ENCODE measurements around the gene FNDC8.
"Not testable (repeated sequence)": the region's sequence is repeated elsewhere in the genome, so short reads cannot be mapped to it uniquely, and the experiment has no call there.

Gene FNDC8

DNA sequence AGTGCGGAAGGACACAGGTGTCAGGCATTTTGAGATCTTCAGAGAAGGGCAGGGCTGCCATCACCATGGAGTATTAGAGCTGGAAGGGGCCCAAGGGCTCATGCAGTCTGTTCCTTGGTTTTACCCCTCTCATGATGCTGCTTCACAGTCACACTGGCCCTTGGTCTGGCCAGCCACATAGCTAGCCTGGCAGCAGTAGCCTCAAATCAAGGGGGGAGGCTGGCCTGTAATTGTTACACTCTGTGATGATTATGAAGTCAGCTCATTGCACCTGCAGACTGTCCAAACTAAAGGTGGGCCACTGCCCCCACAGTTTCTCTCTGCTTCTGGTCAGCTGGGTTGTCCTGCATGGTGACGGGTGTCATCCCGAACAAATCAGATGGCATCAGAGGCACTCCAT, at the start of gene FNDC8:
Gene FNDC8, plus strand, starts transcription at position 301 of the 400 bp plus-strand sequence. Its CDS starts 79 bp downstream, at position 380.
- no peak for DNase-seq

DNA sequence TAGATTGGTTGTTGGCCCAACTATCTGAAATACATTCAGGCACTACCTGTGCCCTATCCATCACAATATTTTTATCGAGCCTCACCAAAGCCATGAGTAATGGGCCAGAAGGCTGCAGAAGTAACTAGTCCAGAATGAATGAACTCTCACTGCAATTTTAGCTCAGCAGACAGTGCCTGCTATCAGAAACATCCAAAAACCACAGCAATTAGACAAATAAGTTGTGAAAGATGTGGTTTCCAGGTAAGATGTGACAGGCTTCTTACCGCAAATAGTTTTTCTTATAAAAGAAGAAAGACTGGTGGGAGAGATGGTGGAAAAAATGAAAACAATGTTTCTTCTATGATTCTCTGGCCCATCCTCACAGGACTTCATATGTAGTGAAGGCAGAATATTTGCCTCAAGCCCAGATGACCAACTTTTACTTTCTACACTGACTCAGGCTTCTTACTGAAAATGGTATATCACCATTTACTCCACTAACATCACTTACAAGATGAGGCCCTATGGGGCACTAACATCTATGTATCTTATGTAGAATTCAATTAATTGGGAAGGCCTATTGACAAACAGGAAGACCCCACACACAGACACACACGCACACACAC, 48.1 kb upstream of the FNDC8 start:
- DNase-seq, result no peak

DNA sequence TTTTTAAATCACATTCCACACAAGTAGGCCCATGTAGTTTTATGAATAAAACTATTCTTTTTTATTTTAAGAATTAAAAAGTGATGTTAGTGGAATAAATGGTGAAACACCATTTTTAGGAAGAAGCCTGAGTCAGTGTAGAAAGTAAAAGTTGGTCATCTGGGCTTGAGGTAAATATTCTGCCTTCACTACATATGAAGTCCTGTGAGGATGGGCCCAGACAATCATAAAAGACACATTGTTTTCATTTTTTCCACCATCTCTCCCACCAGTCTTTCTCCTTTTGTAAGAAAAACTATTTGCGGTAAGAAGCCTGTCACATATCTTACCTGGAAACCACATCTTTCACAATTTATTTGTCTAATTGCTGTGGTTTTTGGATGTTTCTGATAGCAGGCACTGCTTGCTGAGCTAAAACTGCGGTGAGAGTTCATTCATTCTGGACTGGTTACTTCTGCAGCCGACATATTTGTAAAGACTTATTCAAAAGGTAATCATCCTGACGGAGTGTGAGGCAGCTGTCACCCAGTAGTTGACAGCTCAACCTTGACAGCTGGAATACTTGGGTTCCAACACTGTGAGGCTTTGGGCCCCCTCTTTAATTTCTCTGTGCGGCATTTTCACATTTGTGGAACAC, 47.3 kb upstream of the FNDC8 start:
- no peak for DNase-seq

DNA sequence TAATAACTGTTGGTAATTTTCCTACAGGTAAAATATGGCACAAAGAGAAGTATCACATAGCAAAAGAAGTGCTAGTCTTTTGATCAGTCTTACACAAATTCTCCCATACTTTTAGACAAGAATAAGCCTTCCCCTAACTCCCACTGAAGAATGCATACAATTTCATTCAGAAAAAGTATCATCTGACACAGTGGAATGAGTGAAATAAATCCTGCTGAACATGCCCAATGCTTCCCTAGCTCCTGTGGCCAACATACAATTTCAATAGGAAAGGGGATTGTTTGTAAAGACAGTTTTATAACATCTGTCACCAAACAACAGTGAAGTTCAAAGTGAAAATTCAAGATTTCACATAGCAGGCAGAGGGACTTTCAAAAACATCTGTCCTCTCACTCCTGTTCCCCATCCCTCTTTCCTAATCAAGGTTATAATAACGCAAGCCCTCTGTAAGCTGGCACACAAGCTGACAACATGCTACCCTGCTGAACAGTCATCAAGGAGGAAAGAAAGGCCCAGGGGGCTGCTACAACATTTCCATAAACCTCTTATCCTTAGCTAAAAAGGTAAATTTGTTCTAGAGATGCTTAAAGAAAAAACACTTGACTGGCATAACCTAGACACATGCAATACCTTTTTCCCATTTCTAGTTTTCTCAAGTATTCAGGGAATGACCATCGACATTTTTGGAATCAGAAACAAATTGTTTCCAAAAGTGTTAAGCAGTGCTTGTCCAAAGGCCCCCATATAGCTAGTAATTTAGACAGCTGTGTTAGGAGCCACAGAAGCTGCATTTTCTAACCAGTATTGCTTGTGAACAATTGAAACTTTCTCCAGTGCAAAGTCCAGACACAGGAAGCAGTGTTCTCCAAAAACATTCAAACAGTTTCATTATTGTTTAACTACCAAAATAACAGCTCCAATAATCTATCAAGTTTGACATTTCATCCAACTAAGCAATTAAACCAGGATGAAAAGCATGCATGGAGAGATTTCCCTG, 46.4 kb upstream of the FNDC8 start:
- DNase-seq, result no peak

- DNase-seq, result no peak
These were observed 44.5 kb upstream of the FNDC8 start for GRCh38 chr17:35076874-35077273.

GRCh38 chr17:35079547-35080423, 41.6 kb upstream of the FNDC8 start:
- no peak for DNase-seq

- no peak for DNase-seq
These were observed 40.9 kb upstream of the FNDC8 start for GRCh38 chr17:35080536-35080935.

DNA sequence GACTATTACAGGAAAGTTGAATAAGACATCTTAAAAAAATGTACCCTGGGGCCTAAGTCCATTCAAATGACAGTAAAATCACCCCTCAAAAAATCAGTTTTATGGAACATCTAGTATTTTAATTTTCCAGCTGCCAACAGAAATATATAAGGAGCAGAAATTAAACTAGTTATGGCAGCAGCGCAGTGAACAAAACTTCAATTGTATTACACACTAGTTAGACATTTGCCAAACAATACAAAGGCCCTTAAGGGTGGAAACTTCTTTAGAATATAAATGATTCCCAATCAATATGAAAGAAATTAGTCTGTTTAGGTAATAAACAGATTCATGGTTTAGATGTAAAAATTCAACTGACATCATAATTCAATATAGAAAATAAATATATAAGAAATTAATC, 39.8 kb upstream of the FNDC8 start:
- DNase-seq, result no peak

- peak; percentile 93 for DNase-seq
These were observed 39.2 kb upstream of the FNDC8 start for GRCh38 chr17:35082073-35082657.

- DNase-seq, result no peak
These were observed 38.3 kb upstream of the FNDC8 start for GRCh38 chr17:35083071-35083470.

DNA sequence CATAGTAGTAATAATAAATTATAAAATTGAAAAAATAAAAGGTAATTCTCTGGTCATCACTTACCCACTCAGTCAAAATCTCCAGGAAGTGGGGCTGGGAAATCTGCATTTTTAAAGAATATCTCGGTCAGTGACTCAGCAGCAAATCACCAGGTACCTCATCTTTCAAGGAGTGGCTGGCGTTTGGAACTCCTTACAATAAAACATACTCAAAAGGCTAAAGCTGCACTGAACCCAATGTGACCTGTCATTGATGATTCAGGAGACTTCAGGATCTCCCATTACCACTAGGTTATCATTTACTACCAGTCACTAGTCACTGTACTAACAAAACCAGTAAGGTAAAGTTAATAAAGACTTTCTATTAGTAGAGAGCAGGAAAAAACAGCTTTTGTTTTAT, 36.4 kb upstream of the FNDC8 start:
- peak; percentile 72 for DNase-seq

GRCh38 chr17:35086164-35086563, 35.3 kb upstream of the FNDC8 start:
- no peak for DNase-seq

- no peak for DNase-seq
These were observed 34.4 kb upstream of the FNDC8 start for GRCh38 chr17:35086931-35087573.

GRCh38 chr17:35087731-35088355, 33.6 kb upstream of the FNDC8 start:
- DNase-seq, result peak; percentile 3

DNA sequence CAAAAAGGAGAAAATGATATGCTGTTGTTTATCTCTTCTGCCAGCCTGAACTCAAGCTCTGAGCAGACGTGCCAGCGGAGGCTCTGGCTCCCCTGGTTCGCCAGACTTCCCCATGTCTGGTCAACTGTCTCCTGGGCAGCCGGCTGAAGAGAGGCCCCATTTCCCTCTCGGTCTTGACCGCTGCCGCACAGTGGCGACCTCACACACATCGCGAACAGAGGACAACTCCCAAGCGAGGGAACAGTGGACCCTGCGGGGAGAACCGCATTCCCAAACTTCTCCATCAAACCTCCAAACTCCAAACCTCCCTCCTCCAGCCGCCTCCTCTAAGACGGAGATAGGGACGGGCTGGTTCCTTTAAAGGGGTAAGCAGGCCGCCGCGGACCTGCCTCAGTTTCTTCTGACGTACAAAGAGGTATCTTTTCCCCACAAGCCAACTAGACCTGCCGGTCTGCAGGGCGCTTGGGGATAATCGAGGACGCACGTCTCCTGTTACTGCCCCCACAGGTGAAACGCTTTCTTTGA, 33.0 kb upstream of the FNDC8 start:
- peak; percentile 13 for DNase-seq

GRCh38 chr17:35088881-35089585, 32.4 kb upstream of the FNDC8 start:
- peak; percentile 83 for DNase-seq

DNA sequence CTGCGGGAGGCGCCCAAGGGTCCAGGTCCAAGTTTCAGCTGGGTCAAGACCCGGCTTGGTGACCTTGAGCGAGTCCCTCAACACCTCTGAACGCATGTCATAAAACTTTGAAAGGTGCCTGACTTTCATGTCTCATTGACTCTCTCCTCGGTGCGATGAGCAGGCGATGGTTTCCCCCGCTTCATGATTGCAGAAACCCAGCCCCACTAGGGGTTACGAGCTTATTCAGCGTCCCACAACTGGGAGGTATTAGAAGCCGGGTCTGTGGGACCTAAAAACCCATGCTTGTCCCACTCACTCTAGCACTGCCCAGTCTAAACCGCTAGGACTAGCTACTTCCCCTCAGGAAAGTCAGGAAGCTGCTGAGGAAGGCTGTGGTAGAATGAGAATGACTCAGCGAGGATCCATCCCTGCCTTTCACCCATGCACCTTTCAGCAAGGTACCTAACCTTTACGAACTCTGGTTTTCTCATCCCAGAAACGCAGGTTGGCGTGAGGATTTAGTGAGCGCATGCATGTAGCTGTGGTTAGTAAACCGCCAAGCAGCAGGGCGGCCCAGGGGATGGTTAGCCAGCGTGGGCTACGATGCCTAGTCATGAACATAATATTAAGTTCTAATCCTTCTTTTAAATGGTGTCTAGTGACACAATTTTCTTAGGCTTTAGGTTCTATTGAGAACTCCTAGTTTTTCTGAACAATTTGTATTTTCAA, 31.7 kb upstream of the FNDC8 start:
- DNase-seq, result peak; percentile 52

DNA sequence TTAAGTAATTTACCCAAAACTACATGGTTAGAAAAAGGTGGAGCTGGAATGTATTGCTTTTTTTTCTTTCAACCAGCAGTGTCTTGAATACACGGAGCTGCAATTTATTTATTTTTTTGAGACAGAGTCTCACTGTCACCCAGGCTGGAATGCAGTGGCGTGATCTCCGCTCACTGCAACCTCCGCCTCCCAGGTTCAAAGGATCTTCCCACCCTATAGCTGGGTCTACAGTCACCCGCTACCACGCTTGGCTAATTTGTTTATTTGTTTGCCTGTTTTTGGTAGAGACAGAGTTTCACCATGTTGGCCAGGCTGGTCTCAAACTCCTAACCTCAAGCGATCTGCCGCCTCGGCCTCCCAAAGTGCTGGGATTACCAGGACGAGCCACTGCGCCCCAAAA, 30.7 kb upstream of the FNDC8 start:
- DNase-seq, result not testable (repeated sequence)

GRCh38 chr17:35094902-35095301, 26.5 kb upstream of the FNDC8 start:
- DNase-seq, result peak; percentile 82

DNA sequence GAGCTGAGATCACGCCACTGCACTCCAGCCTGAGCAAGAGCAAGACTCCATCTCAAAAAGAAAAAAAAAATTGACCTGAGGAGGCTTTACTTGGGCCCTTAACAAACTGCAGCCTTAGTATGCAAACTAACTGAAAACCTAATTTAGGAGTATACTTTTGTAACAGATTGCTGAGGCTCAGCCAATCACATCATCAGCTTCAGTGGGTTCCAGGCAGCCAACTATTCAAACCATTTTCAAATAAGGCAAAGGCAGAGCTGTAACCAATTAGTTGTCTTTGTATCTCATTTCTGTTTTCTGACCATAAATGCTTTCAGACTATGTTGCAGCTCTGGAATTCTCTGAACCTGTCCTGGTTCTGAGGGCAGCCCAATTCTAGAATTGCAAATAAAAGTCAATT, 25.7 kb upstream of the FNDC8 start:
- DNase-seq, result no peak
